Naive thymus-derived CD4-positive, alpha-beta T cell (primary cell): Measurements from ENCODE around the gene TMEM178B. TPM values are rescaled to one million over a fixed set of nuclear protein-coding genes. Genes with fewer than 3 reads are reported as not detected.

ENCODE experiments used
- ATAC-seq: fragments of 150-1000 bp; cut with Tn5 transposase; 2 replicates; pipeline ENCODE4 v1.10.0; 2021; ENCODE audit warnings: mild to moderate bottlenecking, moderate library complexity
- CTCF ChIA-PET: fragments of 350-600 bp; sonication (Branson Sonifier 250); formaldehyde crosslinking; loops from one replicate; lab custom pipeline; 2021; ENCODE audit warnings: antibody characterized with exemption; lab: Charles Lee
- POLR2A ChIA-PET: fragments of 350-600 bp; sonication (Branson Sonifier 250); formaldehyde crosslinking; loops from one replicate; lab custom pipeline; 2021; ENCODE audit warnings: antibody characterized with exemption, inconsistent platforms; lab: Charles Lee
- DNase-seq, 9 donors: peaks; one replicate each; pipeline versions ENCODE4 v3.0.0 to v3.0.0-alpha.2; 2020 to 2022; ENCODE audit warnings: mixed read lengths in 1 of 9
- H3K27ac ChIP-seq: one replicate; pipeline ENCODE4 v1.7.0; 2013; ENCODE audit warnings: mild to moderate bottlenecking, low read depth, low read length, moderate library complexity
- H3K27me3 ChIP-seq, 2 donors: one replicate each; pipeline ENCODE4 v1.7.0; 2013; ENCODE audit warnings: low read length in 2 of 2, mild to moderate bottlenecking in 2 of 2, moderate library complexity in 2 of 2; ENCODE audit not compliant: control insufficient read depth in 2 of 2, insufficient read depth in 2 of 2
- H3K36me3 ChIP-seq, 3 experiments: 1 replicate in 2 of 3; 2 replicates in 1 of 3; pipeline ENCODE4 v1.7.0; 2013; ENCODE audit warnings: low read length in 3 of 3, mild to moderate bottlenecking in 3 of 3, moderate library complexity in 1 of 3; ENCODE audit not compliant: insufficient read depth in 3 of 3, control insufficient read depth in 2 of 3
- H3K4me1 ChIP-seq, 2 donors: one replicate each; pipeline ENCODE4 v1.7.0; 2013; ENCODE audit warnings: low read length in 2 of 2, mild to moderate bottlenecking in 2 of 2, moderate library complexity in 1 of 2; ENCODE audit not compliant: control insufficient read depth in 2 of 2, insufficient read depth in 2 of 2
- H3K4me3 ChIP-seq: 2 replicates; pipeline ENCODE4 v1.7.0; 2013; ENCODE audit warnings: mild to moderate bottlenecking, low read length
- H3K9me3 ChIP-seq, 3 experiments: 1 replicate in 2 of 3; 2 replicates in 1 of 3; pipeline ENCODE4 v1.7.0; 2013; ENCODE audit warnings: low read length in 3 of 3; ENCODE audit not compliant: control insufficient read depth in 2 of 3
- H3K27ac Mint-ChIP-seq, 9 donors: one replicate each; pipeline ENCODE4 v1.8.0; 2020 to 2022; ENCODE audit warnings: mixed read lengths in 9 of 9, mild to moderate bottlenecking in 8 of 9, moderate library complexity in 5 of 9, inconsistent platforms in 2 of 9
- H3K27me3 Mint-ChIP-seq, 5 donors: one replicate each; pipeline ENCODE4 v1.8.0; 2021 to 2022; ENCODE audit warnings: mixed read lengths in 5 of 5, mild to moderate bottlenecking in 1 of 5
- H3K36me3 Mint-ChIP-seq, 5 donors: one replicate each; pipeline ENCODE4 v1.8.0; 2020 to 2022; ENCODE audit warnings: mixed read lengths in 5 of 5, mild to moderate bottlenecking in 3 of 5, inconsistent platforms in 1 of 5
- H3K4me1 Mint-ChIP-seq, 7 donors: one replicate each; pipeline ENCODE4 v1.8.0; 2020 to 2022; ENCODE audit warnings: mixed read lengths in 7 of 7, mild to moderate bottlenecking in 3 of 7, inconsistent platforms in 1 of 7
- H3K4me3 Mint-ChIP-seq, 10 donors: one replicate each; pipeline ENCODE4 v1.8.0; 2020 to 2022; ENCODE audit warnings: mild to moderate bottlenecking in 10 of 10, mixed read lengths in 10 of 10, moderate library complexity in 6 of 10, inconsistent platforms in 2 of 10
- H3K9me3 Mint-ChIP-seq, 11 donors: one replicate each; pipeline ENCODE4 v1.8.0; 2020 to 2022; ENCODE audit warnings: mixed read lengths in 11 of 11, mild to moderate bottlenecking in 4 of 11, inconsistent platforms in 1 of 11, moderate library complexity in 1 of 11
- intact Hi-C, 2 donors: fragments of 100-400 bp; cut with micrococcal nuclease; formaldehyde crosslinking; loops; one replicate each; pipeline ENCODE4 v1.15.1; 2023
- polyA plus RNA-seq, 2 donors: library from polyadenylated mRNA; unstranded; fragments of 300-500 nt; fragmentation: Illumina TruSeq; gene quantifications; one replicate each; pipeline ENCODE4 v1.2.3, GENCODE V29; 2021
- total RNA-seq, 6 experiments: library from RNA in 5 of 6; stranded (reverse) in 5 of 6; gene quantifications; 1 replicate in 5 of 6; 2 replicates in 1 of 6; pipeline ENCODE4 v1.2.3 and lab custom pipeline; 2021 to 2026

Gene TMEM178B
- total and polyA plus RNA-seq, 7 experiments from 2014 or later: 0.05 to 3.0 (median 0.10) TPM; not detected in 4

GRCh38 chr7:141352955-141353354 lies 279.1 kb downstream of the TMEM178B start:
- no peaks in the 10 kb centered on the region for H3K4me1 ChIP-seq
- intact Hi-C loops: no loop called here
- no peaks in the 10 kb centered on the region for H3K36me3 Mint-ChIP-seq
- ATAC-seq (no peak), DNase-seq (no peak)
- CTCF ChIA-PET: no interaction called here
- no peak overlapping the region for H3K4me3 ChIP-seq
- no peaks in the 10 kb centered on the region for H3K36me3 ChIP-seq
- no peak overlapping the region for H3K27ac ChIP-seq
- no peak overlapping the region for H3K4me3 Mint-ChIP-seq
- peaks cover 15 to 29% (median 24%) of the 10 kb centered on the region in 5 donors for H3K27me3 Mint-ChIP-seq
- H3K4me1 Mint-ChIP-seq: peaks cover 0 to 5% (median 0%) of the 10 kb centered on the region in 7 donors
- POLR2A ChIA-PET: no interaction called here
- no peaks in the 10 kb centered on the region for H3K9me3 ChIP-seq
- H3K27ac Mint-ChIP-seq: no peak overlapping the region
- H3K27me3 ChIP-seq: no peaks in the 10 kb centered on the region
- H3K9me3 Mint-ChIP-seq: peaks cover 0 to 3% (median 0%) of the 10 kb centered on the region in 11 donors

- Histone ChIP-seq H3K4me1 (no peaks in the 10 kb centered on the region), H3K9me3 (no peaks in the 10 kb centered on the region), H3K36me3 (no peaks in the 10 kb centered on the region), H3K27me3 (no peaks in the 10 kb centered on the region), H3K27ac (no peak overlapping the region), H3K4me3 (no peak overlapping the region)
- Mint-ChIP-seq H3K9me3 (peaks cover 0 to 3% (median 0%) of the 10 kb centered on the region in 11 donors), H3K27ac (no peak overlapping the region), H3K27me3 (peaks cover 11 to 27% (median 20%) of the 10 kb centered on the region in 5 donors), H3K4me3 (no peak overlapping the region), H3K4me1 (peaks cover 0 to 5% (median 0%) of the 10 kb centered on the region in 7 donors), H3K36me3 (no peaks in the 10 kb centered on the region)
- ATAC-seq: no peak
- POLR2A ChIA-PET: no interaction called here
- CTCF ChIA-PET: no interaction called here
- intact Hi-C loops: no loop called here
- DNase-seq: no peak
Measured at GRCh38 chr7:141354251-141354650, 280.4 kb downstream of the TMEM178B start.

- no peak overlapping the region for H3K27ac ChIP-seq
- H3K4me1 ChIP-seq: no peaks in the 10 kb centered on the region
- ATAC-seq: no peak
- intact Hi-C loops: no loop called here
- H3K9me3 ChIP-seq: no peaks in the 10 kb centered on the region
- no peak overlapping the region for H3K4me3 Mint-ChIP-seq
- H3K36me3 ChIP-seq: no peaks in the 10 kb centered on the region
- peaks cover 0 to 4% (median 0%) of the 10 kb centered on the region in 11 donors for H3K9me3 Mint-ChIP-seq
- no peak for DNase-seq
- H3K27ac Mint-ChIP-seq: no peak overlapping the region
- ChIA-PET POLR2A (no interaction called here), CTCF (no interaction called here)
- no peaks in the 10 kb centered on the region for H3K27me3 ChIP-seq
- H3K27me3 Mint-ChIP-seq: peaks cover 9 to 20% (median 17%) of the 10 kb centered on the region in 5 donors
- H3K4me3 ChIP-seq: no peak overlapping the region
- H3K36me3 Mint-ChIP-seq: no peaks in the 10 kb centered on the region
- H3K4me1 Mint-ChIP-seq: peaks cover 0 to 5% (median 0%) of the 10 kb centered on the region in 7 donors
Measured at GRCh38 chr7:141355032-141355431, 281.2 kb downstream of the TMEM178B start.

- no peak overlapping the region for H3K27ac ChIP-seq
- ChIA-PET POLR2A (no interaction called here), CTCF (no interaction called here)
- Mint-ChIP-seq H3K9me3 (peaks cover 0 to 4% (median 0%) of the 10 kb centered on the region in 11 donors), H3K27me3 (peaks cover 9 to 20% (median 14%) of the 10 kb centered on the region in 5 donors), H3K36me3 (no peaks in the 10 kb centered on the region), H3K4me3 (no peak overlapping the region), H3K27ac (no peak overlapping the region), H3K4me1 (peaks cover 0 to 5% (median 0%) of the 10 kb centered on the region in 7 donors)
- H3K36me3 ChIP-seq: no peaks in the 10 kb centered on the region
- ATAC-seq: no peak
- H3K9me3 ChIP-seq: no peaks in the 10 kb centered on the region
- no peaks in the 10 kb centered on the region for H3K4me1 ChIP-seq
- no peaks in the 10 kb centered on the region for H3K27me3 ChIP-seq
- no peak overlapping the region for H3K4me3 ChIP-seq
- intact Hi-C loops: no loop called here
- DNase-seq: no peak
Measured at GRCh38 chr7:141356161-141356560, 282.3 kb downstream of the TMEM178B start.

- ChIA-PET CTCF (no interaction called here), POLR2A (no interaction called here)
- H3K9me3 ChIP-seq: no peaks in the 10 kb centered on the region
- Mint-ChIP-seq H3K4me1 (peaks cover 0 to 5% (median 0%) of the 10 kb centered on the region in 7 donors), H3K9me3 (peaks cover 0 to 4% (median 0%) of the 10 kb centered on the region in 11 donors), H3K36me3 (no peaks in the 10 kb centered on the region), H3K4me3 (no peak overlapping the region), H3K27me3 (peaks cover 4 to 16% (median 9%) of the 10 kb centered on the region in 5 donors), H3K27ac (no peak overlapping the region)
- no peak overlapping the region for H3K27ac ChIP-seq
- DNase-seq (no peak), ATAC-seq (no peak)
- H3K36me3 ChIP-seq: no peaks in the 10 kb centered on the region
- intact Hi-C loops: no loop called here
- H3K4me3 ChIP-seq: no peak overlapping the region
- no peaks in the 10 kb centered on the region for H3K27me3 ChIP-seq
- no peaks in the 10 kb centered on the region for H3K4me1 ChIP-seq
Measured at GRCh38 chr7:141358386-141358785, 284.5 kb downstream of the TMEM178B start.

GRCh38 chr7:141359262-141359661 lies 285.4 kb downstream of the TMEM178B start:
- Histone ChIP-seq H3K36me3 (no peaks in the 10 kb centered on the region), H3K27me3 (no peaks in the 10 kb centered on the region), H3K9me3 (no peaks in the 10 kb centered on the region), H3K27ac (no peak overlapping the region), H3K4me3 (no peak overlapping the region), H3K4me1 (no peaks in the 10 kb centered on the region)
- intact Hi-C loops: no loop called here
- Mint-ChIP-seq H3K36me3 (no peaks in the 10 kb centered on the region), H3K27ac (no peak overlapping the region), H3K27me3 (peaks cover 4 to 13% (median 9%) of the 10 kb centered on the region in 5 donors), H3K4me1 (peaks cover 0 to 5% (median 0%) of the 10 kb centered on the region in 7 donors), H3K9me3 (peaks cover 0 to 4% (median 0%) of the 10 kb centered on the region in 11 donors), H3K4me3 (no peak overlapping the region)
- ATAC-seq: no peak
- no peak for DNase-seq
- ChIA-PET CTCF (no interaction called here), POLR2A (no interaction called here)

- ChIA-PET CTCF (no interaction called here), POLR2A (no interaction called here)
- DNase-seq (no peak), ATAC-seq (no peak)
- Mint-ChIP-seq H3K27ac (no peak overlapping the region), H3K36me3 (no peaks in the 10 kb centered on the region), H3K27me3 (peaks cover 4 to 13% (median 6%) of the 10 kb centered on the region in 5 donors), H3K9me3 (peaks cover 0 to 4% (median 0%) of the 10 kb centered on the region in 11 donors), H3K4me1 (no peaks in the 10 kb centered on the region), H3K4me3 (no peak overlapping the region)
- Histone ChIP-seq H3K4me3 (no peak overlapping the region), H3K27me3 (no peaks in the 10 kb centered on the region), H3K36me3 (no peaks in the 10 kb centered on the region), H3K9me3 (no peaks in the 10 kb centered on the region), H3K4me1 (no peaks in the 10 kb centered on the region), H3K27ac (no peak overlapping the region)
- intact Hi-C loops: no loop called here
Measured at GRCh38 chr7:141359740-141360415, 286.0 kb downstream of the TMEM178B start.
